Subcutaneous adipose tissue (tissue), 4 donors: ENCODE results near the gene KDM4C. TPM values are rescaled to one million over a fixed set of nuclear protein-coding genes. Genes with fewer than 3 reads are reported as not detected.

Experiments used
- total RNA-seq, 4 donors: library from RNA; depleted of rRNA; stranded (reverse); fragments of >200 nt; gene quantifications; one replicate each; pipeline ENCODE4 v1.1.0, GENCODE V29; 2016
- TF ChIP-seq, protein P1 (sequence below): fragments of 450-650 bp; IDR thresholded peaks from one replicate; pipeline ENCODE4 v1.5.1; 2016; ENCODE audit warnings: low read depth, mild to moderate bottlenecking, control low read depth, antibody characterized with exemption, moderate library complexity

The KDM4C gene
- total RNA-seq, 4 donors from 2014 or later: 31.6 to 37.2 (median 34.0) TPM

DNA sequence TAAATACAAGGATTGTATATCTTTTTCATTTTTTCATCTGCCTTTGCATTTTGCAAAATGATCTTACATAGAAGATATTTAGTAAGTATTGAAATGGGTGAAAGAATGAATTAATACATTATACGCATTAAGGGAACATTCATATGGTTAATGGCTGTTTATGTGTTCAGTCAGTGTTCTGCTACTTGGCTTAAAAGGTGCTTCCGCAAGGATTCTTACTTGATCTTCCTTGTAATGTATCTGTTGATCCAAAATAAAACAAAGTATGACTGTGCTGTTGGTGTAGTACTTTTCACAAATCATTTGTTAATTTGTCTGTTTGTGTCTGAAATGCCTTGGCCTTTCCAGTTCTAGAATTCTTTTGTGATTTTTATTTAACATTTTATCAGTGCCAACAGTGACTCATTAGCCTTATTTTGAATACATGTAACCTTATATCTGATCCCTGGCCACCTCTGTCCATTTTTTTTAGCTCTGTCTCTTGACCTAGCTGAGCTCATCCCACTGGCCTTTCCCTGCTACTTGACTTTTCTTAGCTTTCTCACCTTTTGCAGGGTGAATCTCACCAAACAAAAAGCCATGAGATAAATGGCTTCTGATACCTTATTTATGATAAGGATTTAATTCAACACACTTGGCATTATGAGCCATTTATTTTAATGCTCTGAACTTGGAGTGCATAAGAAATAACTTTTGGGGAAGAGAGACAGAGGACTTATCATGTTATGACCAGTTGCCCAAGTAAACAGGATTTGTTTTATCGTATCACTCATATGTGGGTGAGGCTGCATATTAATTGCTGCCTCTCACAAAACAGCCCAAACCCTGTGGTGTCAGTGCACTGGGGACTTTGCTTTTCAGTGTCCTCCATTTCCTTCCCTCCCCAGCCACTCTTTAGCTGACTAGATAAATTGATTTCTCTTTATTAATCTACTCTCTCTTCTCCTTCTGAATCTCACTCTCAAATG lies 340.3 kb downstream of the KDM4C start:
- TF ChIP-seq, protein P1, sequence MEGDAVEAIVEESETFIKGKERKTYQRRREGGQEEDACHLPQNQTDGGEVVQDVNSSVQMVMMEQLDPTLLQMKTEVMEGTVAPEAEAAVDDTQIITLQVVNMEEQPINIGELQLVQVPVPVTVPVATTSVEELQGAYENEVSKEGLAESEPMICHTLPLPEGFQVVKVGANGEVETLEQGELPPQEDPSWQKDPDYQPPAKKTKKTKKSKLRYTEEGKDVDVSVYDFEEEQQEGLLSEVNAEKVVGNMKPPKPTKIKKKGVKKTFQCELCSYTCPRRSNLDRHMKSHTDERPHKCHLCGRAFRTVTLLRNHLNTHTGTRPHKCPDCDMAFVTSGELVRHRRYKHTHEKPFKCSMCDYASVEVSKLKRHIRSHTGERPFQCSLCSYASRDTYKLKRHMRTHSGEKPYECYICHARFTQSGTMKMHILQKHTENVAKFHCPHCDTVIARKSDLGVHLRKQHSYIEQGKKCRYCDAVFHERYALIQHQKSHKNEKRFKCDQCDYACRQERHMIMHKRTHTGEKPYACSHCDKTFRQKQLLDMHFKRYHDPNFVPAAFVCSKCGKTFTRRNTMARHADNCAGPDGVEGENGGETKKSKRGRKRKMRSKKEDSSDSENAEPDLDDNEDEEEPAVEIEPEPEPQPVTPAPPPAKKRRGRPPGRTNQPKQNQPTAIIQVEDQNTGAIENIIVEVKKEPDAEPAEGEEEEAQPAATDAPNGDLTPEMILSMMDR: no peak

DNA sequence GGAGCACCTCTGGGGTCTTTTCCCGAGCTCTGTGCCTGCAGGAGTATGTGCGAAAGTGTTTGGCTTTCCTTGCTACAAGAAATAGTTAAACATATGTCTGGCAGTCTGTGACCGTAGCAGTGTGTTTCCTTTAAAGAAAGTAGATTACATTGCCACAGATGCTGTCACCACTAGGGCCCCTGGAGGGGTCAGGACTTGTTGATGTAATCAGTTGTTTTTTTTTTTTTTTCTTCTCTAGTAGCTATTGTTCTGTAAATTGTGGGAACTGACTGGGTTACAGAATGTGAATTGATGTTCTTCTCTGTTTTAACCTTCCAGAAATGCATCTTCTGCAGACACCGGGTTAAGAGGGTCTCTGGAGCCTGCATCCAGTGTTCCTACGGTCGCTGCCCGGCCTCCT lies 345.6 kb downstream of the KDM4C start:
- TF ChIP-seq, protein P1: no peak

DNA sequence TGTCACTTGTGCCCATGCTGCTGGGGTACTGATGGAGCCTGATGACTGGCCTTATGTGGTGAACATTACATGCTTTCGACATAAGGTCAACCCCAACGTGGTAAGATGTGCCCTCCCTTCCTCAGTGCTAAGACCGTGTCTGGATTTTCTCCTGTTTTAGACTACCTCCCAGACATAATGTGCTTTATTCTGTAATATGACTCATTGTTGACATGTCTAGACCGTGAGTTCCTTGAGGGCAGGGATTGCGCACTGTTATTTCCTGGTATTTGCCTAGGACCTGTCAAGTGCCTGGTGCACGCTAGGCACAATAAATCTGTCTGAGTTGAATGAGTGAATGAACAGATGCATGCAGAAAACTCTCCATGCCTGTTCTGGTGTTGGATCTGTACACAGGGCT lies 346.0 kb downstream of the KDM4C start:
- TF ChIP-seq, protein P1: no peak

DNA sequence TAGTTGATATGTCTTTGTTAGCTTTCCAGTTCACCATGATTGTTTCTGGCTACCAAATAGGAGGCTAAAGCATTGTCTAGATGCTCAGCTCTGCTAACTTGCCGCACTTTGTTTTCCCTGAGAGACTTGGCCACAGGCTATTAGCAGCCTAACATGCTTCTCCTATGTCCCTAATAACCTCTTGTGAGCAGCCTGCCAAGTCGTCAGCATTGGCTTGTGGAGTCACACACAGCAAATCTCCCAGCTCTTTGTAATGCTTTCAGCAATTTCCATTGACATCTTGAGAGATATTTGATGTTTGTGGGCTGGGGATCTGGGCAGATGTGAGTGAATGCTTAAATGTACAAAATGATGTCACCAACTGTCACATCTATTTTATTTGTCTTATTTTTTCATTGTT lies 346.9 kb downstream of the KDM4C start:
- TF ChIP-seq, protein P1: no peak

DNA sequence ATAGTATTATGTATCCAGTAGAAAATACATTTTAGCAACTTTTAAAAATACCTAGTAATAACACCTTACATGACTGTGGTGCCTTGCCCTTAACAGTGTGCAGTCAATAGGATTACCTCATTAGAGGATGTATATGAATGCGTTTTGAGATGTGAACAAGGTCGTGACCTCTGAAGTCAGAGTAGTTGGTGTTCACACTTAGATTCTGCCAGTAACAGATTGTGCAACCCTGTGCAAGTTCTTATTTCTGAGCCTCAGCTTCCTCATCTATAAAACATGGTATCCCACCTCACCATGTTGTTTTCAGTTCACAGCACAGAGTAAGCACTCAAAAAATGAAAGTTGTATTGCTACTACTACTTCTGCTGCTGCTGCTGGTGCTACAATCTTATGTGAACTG lies 347.3 kb downstream of the KDM4C start:
- TF ChIP-seq, protein P1: no peak

DNA sequence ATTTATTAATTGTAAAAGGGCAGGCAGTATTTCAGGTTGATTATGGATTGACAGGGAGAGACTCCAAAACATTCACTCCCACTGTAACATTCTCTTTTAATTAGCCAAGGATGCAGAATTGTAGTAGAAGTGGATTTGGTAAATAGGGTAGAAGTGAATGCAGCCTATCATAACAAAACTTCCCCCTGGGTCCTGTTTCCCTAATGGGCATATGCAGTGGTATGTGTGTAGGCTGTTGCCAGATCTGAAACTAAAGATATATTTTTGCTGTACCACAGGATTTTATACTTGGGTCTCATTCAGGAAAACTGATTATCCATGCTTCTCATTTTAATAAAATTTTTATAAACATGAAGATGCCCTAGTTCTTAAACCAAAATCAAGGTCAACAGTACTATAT lies 351.2 kb downstream of the KDM4C start:
- TF ChIP-seq, protein P1: no peak

DNA sequence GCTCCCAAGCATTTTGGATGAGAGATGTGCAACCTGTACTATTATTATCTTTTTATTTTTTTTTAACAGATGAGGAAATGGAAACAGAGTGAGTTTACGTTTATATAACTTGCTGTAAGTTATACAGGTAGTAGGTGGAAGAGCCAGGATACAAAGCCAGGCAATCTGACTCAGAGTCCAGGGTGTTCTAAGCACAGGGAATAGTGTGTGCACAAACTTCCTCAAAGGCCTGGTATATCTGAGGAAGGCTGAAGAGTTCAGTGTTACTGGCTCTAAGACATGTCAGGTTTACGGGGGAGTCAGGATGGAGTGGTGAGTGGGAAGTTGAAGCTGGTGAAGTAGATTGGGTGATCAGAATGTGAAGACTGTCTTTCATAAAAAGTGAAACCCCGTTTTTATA lies 353.6 kb downstream of the KDM4C start:
- TF ChIP-seq, protein P1: no peak
